H9 (cell line): ENCODE results near the gene CBX3. TPM values are rescaled to one million over a fixed set of nuclear protein-coding genes. Genes with fewer than 3 reads are reported as not detected.

Experiments used
- DNase-seq: peaks from one replicate; pipeline ENCODE4 v3.0.0-alpha.2; 2017
- H2AFZ ChIP-seq: one replicate; pipeline ENCODE4 v1.6.1; 2013; ENCODE audit warnings: mild to moderate bottlenecking, low read length, control low read depth, moderate library complexity
- H2AK5ac ChIP-seq: 2 replicates; pipeline ENCODE4 v1.6.1; 2013; ENCODE audit warnings: low read length, control low read depth, mixed read lengths; ENCODE audit not compliant: insufficient read length
- H2BK120ac ChIP-seq: one replicate; pipeline ENCODE4 v1.6.1; 2013; ENCODE audit warnings: low read depth, mild to moderate bottlenecking, low read length, control low read depth, inconsistent platforms; ENCODE audit not compliant: poor library complexity, severe bottlenecking
- H2BK12ac ChIP-seq: 2 replicates; pipeline ENCODE4 v1.6.1; 2013; ENCODE audit warnings: low read length, control low read depth, mixed read lengths, low read depth; ENCODE audit not compliant: insufficient read length
- H2BK15ac ChIP-seq: 2 replicates; pipeline ENCODE4 v1.6.1; 2013; ENCODE audit warnings: low read depth, low read length, control low read depth
- H2BK20ac ChIP-seq: one replicate; pipeline ENCODE4 v1.6.1; 2013; ENCODE audit warnings: low read depth, mild to moderate bottlenecking, low read length, control low read depth, inconsistent platforms; ENCODE audit not compliant: poor library complexity, severe bottlenecking
- H2BK5ac ChIP-seq: 2 replicates; pipeline ENCODE4 v1.6.1; 2013; ENCODE audit warnings: low read length, control low read depth, mixed read lengths; ENCODE audit not compliant: insufficient read length
- H3K14ac ChIP-seq: 2 replicates; pipeline ENCODE4 v1.6.1; 2013; ENCODE audit warnings: low read length, control low read depth; ENCODE audit not compliant: insufficient read depth
- H3K18ac ChIP-seq: 2 replicates; pipeline ENCODE4 v1.6.1; 2013; ENCODE audit warnings: low read depth, mild to moderate bottlenecking, mixed read lengths, low read length, control low read depth; ENCODE audit not compliant: insufficient read length
- H3K23ac ChIP-seq: 2 replicates; pipeline ENCODE4 v1.6.1; 2013; ENCODE audit warnings: low read length, control low read depth, mixed read lengths, low read depth; ENCODE audit not compliant: insufficient read length
- H3K23me2 ChIP-seq: 2 replicates; pipeline ENCODE4 v1.6.1; 2013; ENCODE audit warnings: low read depth, mild to moderate bottlenecking, mixed read lengths, low read length, control low read depth; ENCODE audit not compliant: insufficient read length, poor library complexity, severe bottlenecking
- H3K27ac ChIP-seq: 2 replicates; pipeline ENCODE4 v1.5.1; 2013; ENCODE audit warnings: low read length, control low read depth, mixed read lengths, low read depth; ENCODE audit not compliant: insufficient read length
- H3K27me3 ChIP-seq: 2 replicates; pipeline ENCODE4 v1.6.1; 2013; ENCODE audit warnings: low read length, control low read depth, inconsistent platforms; ENCODE audit not compliant: insufficient read depth
- H3K4ac ChIP-seq: 2 replicates; pipeline ENCODE4 v1.6.1; 2013; ENCODE audit warnings: low read depth, mild to moderate bottlenecking, control low read depth, inconsistent platforms, low read length, moderate library complexity
- H3K4me1 ChIP-seq: 2 replicates; pipeline ENCODE4 v1.6.1; 2013; ENCODE audit warnings: low read length, control low read depth, inconsistent platforms; ENCODE audit not compliant: insufficient read depth
- H3K4me2 ChIP-seq: 2 replicates; pipeline ENCODE4 v1.6.1; 2013; ENCODE audit warnings: low read length, control low read depth, mixed read lengths; ENCODE audit not compliant: insufficient read length, insufficient read depth
- H3K56ac ChIP-seq: 2 replicates; pipeline ENCODE4 v1.6.1; 2013; ENCODE audit warnings: low read depth, mild to moderate bottlenecking, mixed read lengths, low read length, control low read depth; ENCODE audit not compliant: insufficient read length
- H3K79me1 ChIP-seq: 2 replicates; pipeline ENCODE4 v1.6.1; 2013; ENCODE audit warnings: low read depth, mild to moderate bottlenecking, moderate library complexity, low read length, control low read depth, inconsistent platforms; ENCODE audit not compliant: insufficient read depth, poor library complexity, severe bottlenecking
- H3K79me2 ChIP-seq: 2 replicates; pipeline ENCODE4 v1.6.1; 2013; ENCODE audit warnings: low read length, control low read depth, inconsistent platforms; ENCODE audit not compliant: insufficient read depth
- H3K9ac ChIP-seq: 2 replicates; pipeline ENCODE4 v1.6.1; 2013; ENCODE audit warnings: low read length, control low read depth, mixed read lengths; ENCODE audit not compliant: insufficient read length; ENCODE audit errors: extremely low read depth
- H3K9me3 ChIP-seq: one replicate; pipeline ENCODE4 v1.6.1; 2013; ENCODE audit warnings: low read depth, low read length, inconsistent platforms; ENCODE audit not compliant: control insufficient read depth
- H3T11ph ChIP-seq: one replicate; pipeline ENCODE4 v1.6.1; 2013; ENCODE audit warnings: mild to moderate bottlenecking, low read length, control low read depth, inconsistent platforms
- H4K20me1 ChIP-seq: one replicate; pipeline ENCODE4 v1.6.1; 2013; ENCODE audit not compliant: control insufficient read depth, insufficient read length, insufficient read depth
- H4K5ac ChIP-seq: 2 replicates; pipeline ENCODE4 v1.6.1; 2013; ENCODE audit warnings: low read depth, mild to moderate bottlenecking, mixed read lengths, low read length, control low read depth; ENCODE audit not compliant: insufficient read length
- H4K8ac ChIP-seq: replicated peaks from 2 replicates; pipeline ENCODE4 v1.6.1; 2013; ENCODE audit warnings: low read length, control low read depth, mixed read lengths, low read depth; ENCODE audit not compliant: insufficient read length
- H4K91ac ChIP-seq: 2 replicates; pipeline ENCODE4 v1.6.1; 2013; ENCODE audit warnings: low read depth, mild to moderate bottlenecking, moderate library complexity, mixed read lengths, low read length, control low read depth; ENCODE audit not compliant: insufficient read length
- H3K27ac Mint-ChIP-seq, 3 experiments: 2 replicates in 2 of 3; 3 replicates in 1 of 3; pipeline ENCODE4 v1.8.0; 2020 to 2021; ENCODE audit warnings: mixed read lengths in 3 of 3, mild to moderate bottlenecking in 1 of 3, moderate library complexity in 1 of 3
- H3K27me3 Mint-ChIP-seq: 2 replicates; pipeline ENCODE4 v1.8.0; 2021; ENCODE audit warnings: low read depth, mild to moderate bottlenecking, moderate library complexity, mixed read lengths
- H3K36me3 Mint-ChIP-seq, 3 experiments: 2 replicates in 2 of 3; 3 replicates in 1 of 3; pipeline ENCODE4 v1.8.0; 2020 to 2021; ENCODE audit warnings: low read depth in 3 of 3, mixed read lengths in 3 of 3; ENCODE audit not compliant: insufficient read depth in 1 of 3
- H3K4me1 Mint-ChIP-seq, 2 experiments: 2 replicates each; pipeline ENCODE4 v1.8.0; 2020; ENCODE audit warnings: mixed read lengths in 2 of 2
- H3K4me3 Mint-ChIP-seq, 2 experiments: 2 replicates in 1 of 2; 3 replicates in 1 of 2; pipeline ENCODE4 v1.8.0; 2020 to 2021; ENCODE audit warnings: mild to moderate bottlenecking in 2 of 2, mixed read lengths in 2 of 2, moderate library complexity in 1 of 2
- H3K9me3 Mint-ChIP-seq, 2 experiments: 2 replicates in 1 of 2; 3 replicates in 1 of 2; pipeline ENCODE4 v1.8.0; 2020; ENCODE audit warnings: mild to moderate bottlenecking in 2 of 2, mixed read lengths in 2 of 2, moderate library complexity in 1 of 2
- CTCF ChIP-seq: fragments of 200-600 bp; sonication (generic); conservative IDR thresholded peaks from 3 replicates; pipeline ENCODE4 v1.8.0; 2021; ENCODE audit warnings: antibody characterized with exemption, mild to moderate bottlenecking
- WGBS: extraction: QIAGEN DNeasy Blood & Tissue Kit; methylation state at CpG from one replicate; pipeline ENCODE4 v1.1.7; 2013; ENCODE audit warnings: missing lambda C conversion rate, low lambda C conversion rate, mixed read lengths; ENCODE audit not compliant: insufficient read length; ENCODE audit errors: extremely low coverage; 5-methylcytosine and 5-hydroxymethylcytosine counted together
- total RNA-seq: library from RNA; stranded (reverse); gene quantifications from 2 replicates; pipeline ENCODE4 v1.2.1, GENCODE V29; 2021

Gene CBX3
- total RNA-seq, 1 experiment from 2014 or later = 288 TPM

- H3K4me1 Mint-ChIP-seq = peaks cover 19 to 27% of the 10 kb centered on the region in 2 experiments
- H3K4me1 ChIP-seq = peaks cover 10% of the 10 kb centered on the region
- no peak overlapping the region for H2BK120ac ChIP-seq
- H2BK5ac ChIP-seq = peak overlapping the region; percentile 46
- H3K27ac Mint-ChIP-seq = no peak overlapping the region
- H4K8ac ChIP-seq = no peak overlapping the region
- WGBS = no CpG with 5 or more reads among the region's 3 CpGs
- H2BK15ac ChIP-seq = no peak overlapping the region
- no peak overlapping the region for H4K5ac ChIP-seq
- no peak overlapping the region for H2BK12ac ChIP-seq
- no peak overlapping the region for H2AFZ ChIP-seq
- peaks cover 0 to 22% of the 10 kb centered on the region in 2 experiments; a peak in 4 of 5 replicates for H3K9me3 Mint-ChIP-seq
- H3K4me2 ChIP-seq = peak overlapping the region; percentile 3
- H3K4me3 Mint-ChIP-seq = no peak overlapping the region
- no peak overlapping the region for H3K56ac ChIP-seq
- peaks cover 14% of the 10 kb centered on the region for H3K79me1 ChIP-seq
- H3K23ac ChIP-seq = no peak overlapping the region
- no peak overlapping the region for H2AK5ac ChIP-seq
- H3K79me2 ChIP-seq = peaks cover 43% of the 10 kb centered on the region
- no peak overlapping the region for H3T11ph ChIP-seq
- no peak overlapping the region for H4K91ac ChIP-seq
- no peak for DNase-seq
- no peaks in the 10 kb centered on the region for H4K20me1 ChIP-seq
- no peak for TF ChIP-seq CTCF
- H3K9ac ChIP-seq = no peak overlapping the region
- peaks cover 25 to 54% (median 25%) of the 10 kb centered on the region in 3 experiments for H3K36me3 Mint-ChIP-seq
- H3K14ac ChIP-seq = no peak overlapping the region
- no peaks in the 10 kb centered on the region for H3K27me3 Mint-ChIP-seq
- H3K27ac ChIP-seq = no peak overlapping the region
- no peak overlapping the region for H2BK20ac ChIP-seq
- no peak overlapping the region for H3K18ac ChIP-seq
- H3K27me3 ChIP-seq = no peaks in the 10 kb centered on the region
- H3K4ac ChIP-seq = no peak overlapping the region
- no peaks in the 10 kb centered on the region for H3K23me2 ChIP-seq
- H3K9me3 ChIP-seq = no peaks in the 10 kb centered on the region
Observed at GRCh38 chr7:26169271-26169670, 32.3 kb upstream of the CBX3 start.
